CD14-positive monocyte (primary cell): ENCODE data around the gene ALDH4A1. TPM values are rescaled to one million over a fixed set of nuclear protein-coding genes. Genes with fewer than 3 reads are reported as not detected.

Experiments used
- DNase-seq, 3 donors: peaks; one replicate each; pipeline ENCODE4 v3.0.0-alpha.2; 2011 to 2022
- H2AFZ ChIP-seq: 2 replicates; pipeline ENCODE4 v1.6.0; 2012; ENCODE audit warnings: mild to moderate bottlenecking, low read depth, low read length, inconsistent platforms; ENCODE audit not compliant: insufficient read depth, poor library complexity, severe bottlenecking
- H3K27ac ChIP-seq, 2 donors: 1 replicate in 1 of 2; 2 replicates in 1 of 2; pipeline ENCODE4 v1.5.1; 2012 to 2013; ENCODE audit warnings: low read length in 2 of 2, control low read depth in 1 of 2, inconsistent platforms in 1 of 2, low read depth in 1 of 2, mild to moderate bottlenecking in 1 of 2
- H3K27me3 ChIP-seq, 2 donors: one replicate each; pipeline versions ENCODE4 v1.6.0 to v1.6.1; 2011 to 2013; ENCODE audit warnings: low read length in 2 of 2; ENCODE audit not compliant: control insufficient read depth in 2 of 2, insufficient read depth in 2 of 2
- H3K36me3 ChIP-seq, 2 donors: replicated peaks in 1 of 2; 1 replicate in 1 of 2; 2 replicates in 1 of 2; pipeline versions ENCODE4 v1.5.1 to v1.6.1; 2012 to 2013; ENCODE audit warnings: low read length in 2 of 2, control low read depth in 1 of 2, inconsistent platforms in 1 of 2, mild to moderate bottlenecking in 1 of 2; ENCODE audit not compliant: insufficient read depth in 2 of 2, control insufficient read depth in 1 of 2
- H3K4me1 ChIP-seq, 2 donors: 1 replicate in 1 of 2; 2 replicates in 1 of 2; pipeline versions ENCODE4 v1.5.1 to v1.6.1; 2012 to 2013; ENCODE audit warnings: low read length in 2 of 2, control low read depth in 1 of 2, inconsistent platforms in 1 of 2, mild to moderate bottlenecking in 1 of 2, moderate library complexity in 1 of 2; ENCODE audit not compliant: insufficient read depth in 2 of 2, control insufficient read depth in 1 of 2
- H3K4me2 ChIP-seq: replicated peaks from 2 replicates; pipeline ENCODE3; 2012; ENCODE audit warnings: low read length, moderate library complexity, mild to moderate bottlenecking; ENCODE audit not compliant: poor library complexity, severe bottlenecking; ENCODE audit errors: extremely low read depth
- H3K4me3 ChIP-seq, 3 experiments: fragments of 200-600 bp in 1 of 3; sonication (generic) in 1 of 3; replicated peaks in 1 of 3; 1 replicate in 2 of 3; 2 replicates in 1 of 3; pipeline ENCODE4 v1.5.1; 2011 to 2013; ENCODE audit warnings: low read length in 3 of 3, mild to moderate bottlenecking in 3 of 3, control low read depth in 2 of 3, low read depth in 2 of 3, inconsistent platforms in 1 of 3, moderate library complexity in 1 of 3
- H3K79me2 ChIP-seq: 2 replicates; pipeline ENCODE4 v1.6.0; 2012; ENCODE audit warnings: mild to moderate bottlenecking, control low read depth, inconsistent platforms, low read length, moderate library complexity; ENCODE audit not compliant: insufficient read depth
- H3K9ac ChIP-seq: 2 replicates; pipeline ENCODE4 v1.6.0; 2017; ENCODE audit warnings: low read length, mild to moderate bottlenecking; ENCODE audit not compliant: insufficient read depth, poor library complexity, severe bottlenecking
- H3K9me3 ChIP-seq, 2 donors: replicated peaks in 1 of 2; 1 replicate in 1 of 2; 2 replicates in 1 of 2; pipeline versions ENCODE4 v1.5.1 to v1.6.1; 2012 to 2013; ENCODE audit warnings: low read length in 2 of 2, control low read depth in 1 of 2; ENCODE audit not compliant: control insufficient read depth in 1 of 2, insufficient read depth in 1 of 2
- H4K20me1 ChIP-seq: 2 replicates; pipeline ENCODE4 v1.6.0; 2012; ENCODE audit warnings: mild to moderate bottlenecking, low read length, control low read depth, moderate library complexity; ENCODE audit not compliant: insufficient read depth
- H3K27ac Mint-ChIP-seq, 7 donors: one replicate each; pipeline ENCODE4 v1.8.0; 2020; ENCODE audit warnings: mild to moderate bottlenecking in 7 of 7, mixed read lengths in 7 of 7, moderate library complexity in 6 of 7, inconsistent platforms in 2 of 7
- H3K27me3 Mint-ChIP-seq, 3 donors: one replicate each; pipeline ENCODE4 v1.8.0; 2021 to 2022; ENCODE audit warnings: low read depth in 3 of 3, mild to moderate bottlenecking in 3 of 3, mixed read lengths in 3 of 3, moderate library complexity in 3 of 3, inconsistent platforms in 1 of 3
- H3K36me3 Mint-ChIP-seq, 2 donors: one replicate each; pipeline ENCODE4 v1.8.0; 2020; ENCODE audit warnings: mixed read lengths in 2 of 2, inconsistent platforms in 1 of 2, mild to moderate bottlenecking in 1 of 2
- H3K4me1 Mint-ChIP-seq: one replicate; pipeline ENCODE4 v1.8.0; 2020; ENCODE audit warnings: mild to moderate bottlenecking, mixed read lengths
- H3K4me3 Mint-ChIP-seq, 2 donors: one replicate each; pipeline ENCODE4 v1.8.0; 2020; ENCODE audit warnings: mild to moderate bottlenecking in 2 of 2, mixed read lengths in 2 of 2, moderate library complexity in 1 of 2
- H3K9me3 Mint-ChIP-seq, 7 donors: one replicate each; pipeline ENCODE4 v1.8.0; 2020 to 2022; ENCODE audit warnings: mixed read lengths in 7 of 7, mild to moderate bottlenecking in 6 of 7, moderate library complexity in 6 of 7, inconsistent platforms in 2 of 7
- CTCF ChIP-seq: fragments of 200-600 bp; IDR thresholded peaks from one replicate; pipeline ENCODE4 v1.8.0; 2022; ENCODE audit warnings: antibody characterized with exemption, mild to moderate bottlenecking
- WGBS: methylation state at CpG from one replicate; pipeline ENCODE4 v1.1.5; 2013; ENCODE audit warnings: missing lambda C conversion rate; ENCODE audit not compliant: insufficient coverage; 5-methylcytosine and 5-hydroxymethylcytosine counted together
- intact Hi-C, 2 donors: fragments of 100-400 bp; cut with micrococcal nuclease; formaldehyde crosslinking; loops; one replicate each; pipeline versions ENCODE4 v1.15.0 to v1.15.1; 2023
- polyA plus RNA-seq, 3 donors: library from polyadenylated mRNA; depleted of rRNA in 1 of 3; unstranded in 2 of 3; stranded (reverse) in 1 of 3; fragments of 300-500 nt in 2 of 3; fragments of >200 nt in 1 of 3; fragmentation: Illumina TruSeq in 2 of 3; gene quantifications; 1 replicate in 2 of 3; 2 replicates in 1 of 3; pipeline ENCODE4 v1.2.3, GENCODE V29; 2012 to 2021

ALDH4A1 gene
- polyA plus RNA-seq, 3 donors = 4.8 to 7.8 (median 6.1) TPM

- Histone ChIP-seq H2AFZ (no peak overlapping the region), H3K4me3 (no peak overlapping the region), H3K4me2 (no peak overlapping the region), H3K27me3 (no peaks in the 10 kb centered on the region), H3K9me3 (no peaks in the 10 kb centered on the region), H3K4me1 (peaks cover 43 to 48% of the 10 kb centered on the region in 2 donors), H3K9ac (no peak overlapping the region), H3K36me3 (no peaks in the 10 kb centered on the region), H3K27ac (no peak overlapping the region), H4K20me1 (peaks cover 44% of the 10 kb centered on the region), H3K79me2 (peaks cover 26% of the 10 kb centered on the region)
- TF ChIP-seq CTCF = no peak
- Mint-ChIP-seq H3K27me3 (peaks cover 3 to 12% (median 5%) of the 10 kb centered on the region in 3 donors), H3K4me3 (no peak overlapping the region), H3K4me1 (peaks cover 54% of the 10 kb centered on the region), H3K27ac (no peak overlapping the region), H3K9me3 (peaks cover 0 to 6% (median 0%) of the 10 kb centered on the region in 7 donors), H3K36me3 (peaks cover 0 to 6% of the 10 kb centered on the region in 2 donors)
- intact Hi-C loops = no loop called here
- DNase-seq = no peak
- 96% methylated on average over 2 of the region's 6 CpGs for WGBS
These were observed 26.6 kb upstream of the ALDH4A1 start for GRCh38 chr1:18928985-18929384.

- no peaks in the 10 kb centered on the region for H3K9me3 ChIP-seq
- DNase-seq = no peak
- no peak overlapping the region for H3K4me3 Mint-ChIP-seq
- H3K79me2 ChIP-seq = peaks cover 26% of the 10 kb centered on the region
- peaks cover 44% of the 10 kb centered on the region for H4K20me1 ChIP-seq
- peaks cover 3 to 10% (median 5%) of the 10 kb centered on the region in 3 donors for H3K27me3 Mint-ChIP-seq
- 96% methylated on average over 3 of the region's 8 CpGs for WGBS
- intact Hi-C loops = no loop called here
- H3K9ac ChIP-seq = peak overlapping the region; percentile 78
- no peaks in the 10 kb centered on the region for H3K27me3 ChIP-seq
- no peak for TF ChIP-seq CTCF
- H3K4me1 Mint-ChIP-seq = peaks cover 60% of the 10 kb centered on the region
- H2AFZ ChIP-seq = no peak overlapping the region
- H3K4me3 ChIP-seq = no peak overlapping the region
- no peaks in the 10 kb centered on the region for H3K36me3 ChIP-seq
- peak overlapping the region in 1 of 2 donors; percentile 99 for H3K27ac ChIP-seq
- peak overlapping the region in 3 of 7 donors; percentile 30 to 94 (median 76) for H3K27ac Mint-ChIP-seq
- peaks cover 49 to 53% of the 10 kb centered on the region in 2 donors for H3K4me1 ChIP-seq
- H3K4me2 ChIP-seq = peak overlapping the region; percentile 74
- peaks cover 0 to 6% (median 0%) of the 10 kb centered on the region in 7 donors for H3K9me3 Mint-ChIP-seq
- H3K36me3 Mint-ChIP-seq = peaks cover 0 to 6% of the 10 kb centered on the region in 2 donors
These were observed 26.1 kb upstream of the ALDH4A1 start for GRCh38 chr1:18928406-18928805.
